Measurements from ENCODE around the gene STAT6.

STAT6 gene

GRCh38 chr12:57099766-57100165 is 11.4 kb downstream of the STAT6 start:
- no peak for DNase-seq

GRCh38 chr12:57099047-57099714 is 12.0 kb downstream of the STAT6 start:
- DNase-seq = no peak

DNA sequence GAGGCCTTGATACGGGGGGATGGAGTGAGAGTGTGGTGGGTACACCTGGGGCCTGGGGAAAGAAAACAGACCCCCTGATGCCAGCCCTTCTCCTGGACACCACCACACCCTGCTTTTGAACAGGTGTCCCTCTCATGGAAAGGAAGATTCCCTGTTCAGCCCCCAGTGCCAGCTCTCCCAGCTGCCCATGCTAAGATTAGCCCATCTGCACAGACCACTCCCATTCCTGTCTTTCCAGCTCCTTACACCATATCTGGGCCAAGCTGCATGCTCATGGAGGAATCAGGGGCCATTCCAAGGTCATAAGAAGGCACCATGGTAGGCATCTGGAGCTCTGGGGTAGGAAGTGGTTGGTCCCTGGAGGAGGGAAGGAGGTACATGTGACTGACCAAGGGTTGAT is 12.6 kb downstream of the STAT6 start:
- DNase-seq = no peak

DNA sequence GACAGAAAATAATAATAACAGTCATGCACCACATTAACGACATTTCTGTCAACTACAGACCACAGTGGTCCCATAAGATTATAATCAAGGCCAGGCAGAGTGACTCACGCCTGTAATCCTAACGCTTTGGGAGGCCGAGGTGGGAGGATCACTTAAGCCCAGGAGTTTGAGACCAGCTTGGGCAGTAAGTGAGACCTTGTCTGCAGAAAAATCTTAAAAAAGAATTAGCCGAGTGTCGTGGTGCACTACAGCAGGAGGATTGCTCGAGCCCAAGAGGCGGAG is 13.7 kb downstream of the STAT6 start:
- no peak for DNase-seq

DNA sequence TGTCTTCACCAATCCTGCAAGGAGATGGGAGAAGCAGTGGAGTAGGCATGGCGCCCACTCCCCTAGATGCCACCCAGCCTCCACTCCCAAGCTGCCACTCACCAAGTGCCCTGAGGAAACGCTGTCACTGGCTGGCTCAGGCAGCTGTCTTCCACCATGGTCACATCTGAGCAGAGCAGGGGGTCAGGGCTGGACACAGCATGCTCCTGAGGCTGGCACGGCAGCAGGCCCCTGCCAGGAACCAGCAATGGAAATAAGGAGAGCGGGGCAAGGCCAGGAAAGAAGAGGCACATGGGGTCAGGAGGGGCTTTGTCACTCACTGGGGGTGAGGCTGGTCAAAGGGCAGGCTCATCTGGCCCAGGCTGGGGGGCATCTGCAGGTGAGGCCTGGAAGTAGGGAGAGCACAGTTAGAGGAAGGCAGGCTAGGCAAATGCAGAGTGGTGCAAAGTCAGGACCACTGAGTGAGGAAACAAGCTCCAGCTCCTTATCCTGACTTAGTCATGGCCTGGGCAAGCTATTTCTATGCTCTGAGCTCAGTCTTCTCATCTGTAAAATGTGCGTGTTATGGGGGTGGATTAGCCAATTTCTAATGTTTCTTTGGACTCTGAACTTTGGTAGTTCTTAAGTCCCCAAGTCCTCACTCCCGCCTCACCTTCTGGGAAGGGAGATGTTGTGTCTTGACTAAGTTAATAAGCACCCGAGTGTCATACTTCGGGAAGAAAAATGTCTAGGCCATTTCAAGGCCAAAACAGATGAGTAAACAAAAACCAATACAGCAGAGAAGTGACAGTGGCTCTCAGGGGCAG is 14.2 kb downstream of the STAT6 start:
- no peak for DNase-seq

- no peak for DNase-seq
Observed at GRCh38 chr12:57096099-57096572, 15.0 kb downstream of the STAT6 start.

- DNase-seq = no peak
Observed at GRCh38 chr12:57095440-57095839, 15.7 kb downstream of the STAT6 start.

GRCh38 chr12:57094208-57095160 is 16.7 kb downstream of the STAT6 start:
- no peak for DNase-seq

- DNase-seq = peak; percentile 86
Observed at GRCh38 chr12:57093415-57094207, 17.6 kb downstream of the STAT6 start.

- no peak for DNase-seq
Observed at GRCh38 chr12:57092876-57093414, 18.2 kb downstream of the STAT6 start.

DNA sequence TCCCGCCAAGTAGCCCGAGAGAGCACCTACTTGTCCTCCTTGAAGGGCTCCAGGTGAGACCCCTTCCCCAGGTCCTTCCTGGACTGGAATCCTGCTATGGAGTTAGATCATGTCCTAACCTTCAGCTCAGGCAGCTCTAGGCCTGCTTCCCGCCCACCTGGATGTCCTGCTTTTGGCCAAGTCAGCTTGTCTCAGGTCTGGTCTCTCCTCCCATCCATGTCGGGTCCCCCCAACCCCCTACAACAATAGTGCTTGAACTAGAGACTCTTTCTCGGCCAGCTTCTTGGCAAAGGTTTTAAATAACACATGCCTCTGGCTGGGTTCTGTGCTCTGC is 18.7 kb downstream of the STAT6 start:
- DNase-seq = no peak

DNA sequence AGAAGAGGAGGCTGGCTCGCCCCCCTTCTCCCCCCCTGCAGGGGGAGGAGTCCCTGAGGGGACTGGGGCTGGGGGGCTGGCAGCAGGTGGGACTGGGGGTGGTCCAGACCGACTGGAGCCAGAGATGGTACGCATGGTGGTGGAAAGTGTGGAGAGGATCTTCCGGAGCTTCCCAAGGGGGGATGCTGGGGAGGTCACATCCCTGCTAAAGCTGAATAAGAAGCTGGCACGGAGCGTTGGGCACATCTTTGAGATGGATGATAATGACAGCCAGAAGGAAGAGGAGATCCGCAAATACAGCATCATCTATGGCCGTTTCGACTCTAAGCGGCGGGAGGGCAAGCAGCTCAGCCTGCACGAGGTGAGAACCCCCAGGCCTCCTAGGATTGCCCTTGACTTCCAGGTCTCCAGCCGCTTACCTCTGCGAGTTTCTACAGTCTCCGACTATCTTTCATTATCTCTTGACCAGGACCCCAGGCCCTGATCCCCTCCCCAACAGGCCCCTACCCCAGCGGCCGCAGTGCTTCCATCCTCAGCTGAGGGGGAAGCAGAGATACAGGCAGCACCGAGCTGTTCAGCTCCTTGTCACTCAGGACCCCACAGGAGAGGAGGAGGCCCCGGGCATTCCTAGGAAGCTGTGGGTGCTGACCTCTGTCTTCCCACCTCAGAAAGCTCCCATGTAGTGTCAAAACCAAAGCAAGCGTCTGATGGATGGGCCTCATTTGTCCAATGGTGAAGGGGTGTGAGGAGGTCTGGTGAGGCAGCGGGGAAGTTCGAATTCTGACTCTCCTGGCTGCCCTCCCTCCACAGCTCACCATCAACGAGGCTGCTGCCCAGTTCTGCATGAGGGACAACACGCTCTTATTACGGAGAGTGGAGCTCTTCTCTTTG is 19.3 kb downstream of the STAT6 start:
- no peak for DNase-seq

DNA sequence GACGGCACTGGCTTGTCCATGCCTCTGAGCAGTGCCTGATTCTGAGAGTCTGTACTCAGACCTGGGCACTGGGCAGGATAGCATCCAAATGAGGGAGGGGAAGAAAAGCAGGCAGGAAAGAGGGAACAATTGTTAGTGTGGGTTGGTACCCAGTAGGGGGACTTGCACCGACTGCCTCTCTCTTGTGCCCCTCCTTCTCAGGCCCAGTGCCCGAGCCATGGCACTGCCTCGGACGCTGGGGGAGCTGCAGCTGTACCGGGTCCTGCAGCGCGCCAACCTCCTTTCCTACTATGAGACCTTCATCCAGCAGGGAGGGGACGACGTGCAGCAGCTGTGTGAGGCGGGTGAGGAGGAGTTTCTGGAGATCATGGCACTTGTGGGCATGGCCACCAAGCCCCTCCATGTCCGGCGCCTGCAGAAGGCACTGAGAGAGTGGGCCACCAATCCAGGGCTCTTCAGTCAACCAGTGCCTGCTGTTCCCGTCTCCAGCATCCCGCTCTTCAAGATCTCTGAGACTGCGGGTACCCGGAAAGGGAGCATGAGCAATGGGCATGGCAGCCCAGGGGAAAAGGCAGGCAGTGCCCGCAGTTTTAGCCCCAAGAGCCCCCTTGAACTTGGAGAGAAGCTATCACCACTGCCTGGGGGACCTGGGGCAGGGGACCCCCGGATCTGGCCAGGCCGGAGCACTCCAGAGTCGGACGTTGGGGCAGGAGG is 20.1 kb downstream of the STAT6 start:
- no peak for DNase-seq

DNA sequence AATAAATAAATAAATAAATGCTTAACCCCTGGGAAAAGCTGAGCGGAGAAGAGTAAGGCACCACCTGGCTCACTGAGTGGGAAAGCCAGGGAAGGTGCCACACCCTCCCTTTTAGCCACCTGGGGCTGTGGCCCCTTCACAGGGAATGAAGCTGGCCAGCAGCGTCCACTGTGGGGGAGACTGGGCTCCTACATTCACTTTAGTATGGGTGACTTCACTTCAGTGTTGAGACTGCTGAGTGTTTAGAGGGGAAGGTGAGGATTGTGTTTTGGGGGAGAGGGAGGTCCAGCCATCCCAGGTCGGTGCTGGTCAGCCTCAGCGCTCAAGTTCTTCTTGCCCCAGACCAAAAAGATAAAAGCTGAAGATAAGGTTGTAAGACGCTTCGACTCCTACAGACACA is 20.7 kb downstream of the STAT6 start:
- no peak for DNase-seq

DNA sequence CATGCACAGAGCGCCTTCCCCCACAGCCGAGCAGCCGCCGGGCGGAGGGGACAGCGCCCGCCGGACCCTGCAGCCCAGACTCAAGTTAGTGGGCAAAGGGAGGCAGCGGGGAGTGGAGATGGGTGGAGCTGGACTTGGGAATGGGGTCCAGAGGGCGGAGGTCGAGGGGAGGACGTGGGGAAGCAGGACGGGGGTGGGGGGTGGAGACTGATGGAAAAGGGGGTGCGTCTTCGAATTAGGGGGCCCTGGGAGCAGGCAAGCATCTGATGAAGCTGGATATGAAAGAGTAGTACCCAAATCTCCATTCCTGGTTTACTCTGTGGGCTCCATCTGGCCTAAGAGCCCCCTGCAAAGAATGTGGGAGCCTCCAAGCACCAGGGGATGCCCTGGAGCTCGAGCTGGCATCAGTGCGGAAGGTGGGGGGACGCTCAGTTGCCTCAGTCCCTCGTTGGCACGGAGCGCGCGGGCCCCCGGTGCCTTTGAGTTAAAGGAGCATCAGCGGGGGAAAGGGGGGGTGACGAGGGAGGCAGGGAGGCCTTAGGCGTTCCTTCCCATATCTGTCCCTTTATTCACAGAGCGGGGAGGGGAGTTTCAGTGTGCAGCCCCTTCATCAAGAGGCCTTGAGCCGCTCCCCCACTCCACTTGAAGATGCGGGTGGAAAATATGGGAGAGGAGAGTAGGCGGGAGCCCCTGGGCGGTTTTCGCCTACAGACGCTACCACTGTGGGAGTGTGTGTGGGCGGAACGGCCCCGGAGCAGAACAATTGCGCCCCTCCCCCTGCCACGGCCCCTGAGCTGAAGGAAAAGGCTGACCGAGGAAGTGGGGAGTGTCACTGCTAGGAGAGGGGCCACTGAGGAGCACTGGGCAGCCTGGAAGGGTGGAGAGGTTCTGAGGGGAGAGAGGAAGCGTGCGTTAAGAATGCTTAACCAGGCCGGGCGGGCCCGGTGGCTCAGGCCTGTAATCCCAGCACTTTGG is 21.6 kb downstream of the STAT6 start:
- DNase-seq = peak; percentile 72

DNA sequence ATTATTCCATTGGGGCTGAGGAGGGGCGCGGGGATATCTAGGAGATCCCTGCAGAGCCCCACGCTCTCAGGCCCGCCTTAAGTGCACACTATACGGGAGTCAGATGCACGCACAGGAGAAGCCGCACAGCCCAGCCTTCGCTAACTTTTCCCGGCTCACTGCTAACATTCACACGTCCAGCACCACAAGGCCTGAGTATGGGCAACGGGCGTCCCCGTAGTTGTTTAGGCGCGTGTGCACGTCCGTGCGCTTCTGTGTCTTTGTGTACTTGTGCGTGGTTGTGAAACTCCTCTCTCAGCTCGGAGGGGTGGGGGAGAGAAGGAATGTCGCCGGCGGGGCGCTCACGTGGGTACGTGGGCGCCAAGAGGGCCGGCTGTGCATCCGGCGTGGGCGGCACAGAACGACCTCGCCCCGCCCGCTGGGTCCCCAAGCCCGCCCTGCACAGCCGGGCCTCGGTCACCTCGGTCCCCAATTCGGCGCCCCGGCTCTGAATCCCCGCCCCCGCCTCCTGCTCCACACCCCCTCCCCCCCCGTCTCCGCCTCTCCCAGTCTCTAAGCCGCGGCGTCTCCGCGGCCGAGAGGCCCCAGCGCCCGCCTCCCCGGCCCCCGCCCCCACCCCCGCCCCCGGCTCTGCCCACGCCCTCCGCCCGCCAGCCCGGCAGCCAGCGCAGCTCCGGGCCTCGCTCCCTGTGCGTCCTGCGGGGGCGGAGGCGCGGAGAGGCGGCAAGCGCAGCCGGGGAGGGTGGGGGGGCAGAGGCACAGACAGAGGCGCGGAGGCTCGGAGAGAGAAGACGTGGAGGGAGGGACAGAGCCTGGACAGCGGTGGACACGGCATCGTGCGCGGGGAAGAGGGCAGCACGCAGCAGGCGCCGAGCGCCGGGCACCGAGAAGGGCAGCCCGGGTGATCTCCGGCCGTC is 22.6 kb downstream of the STAT6 start, which contains the start of gene NAB2:
Gene NAB2 (plus strand): TSS at position 761 of the 917 bp plus-strand sequence. CDS start 158 bp downstream, outside the sequence.
- DNase-seq = peak; percentile 92

DNA sequence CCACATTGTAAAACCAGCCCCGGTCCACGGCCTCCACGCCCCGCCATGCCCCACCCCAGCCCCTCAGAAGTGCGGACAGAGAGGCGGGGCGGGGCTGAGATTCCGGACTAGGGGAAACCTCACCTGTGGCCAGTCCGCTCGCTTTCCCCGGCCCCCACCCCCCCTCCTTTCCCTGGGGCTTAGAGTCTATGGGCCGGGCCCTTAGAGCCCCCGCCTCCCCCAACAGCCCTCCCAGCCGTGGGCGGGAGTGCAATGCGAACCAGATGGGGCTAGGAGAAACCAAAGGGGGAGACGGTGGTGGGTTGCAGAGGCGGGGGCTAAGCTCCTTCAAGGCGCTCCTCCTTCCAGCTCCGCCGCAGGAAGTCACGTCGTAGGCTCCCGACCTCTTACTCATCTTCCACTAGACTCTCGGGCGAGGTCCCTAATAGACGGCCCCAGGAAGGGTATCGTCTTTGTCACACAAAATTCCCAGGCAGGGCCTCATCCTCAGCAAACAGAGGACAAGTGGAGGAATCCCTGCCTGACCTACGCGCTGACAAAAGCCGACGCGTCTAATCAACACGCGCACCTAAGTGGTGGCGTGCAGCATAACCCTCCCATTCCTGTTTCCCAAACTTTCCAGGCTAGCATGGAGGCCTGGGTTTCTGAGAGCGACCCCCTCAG is 23.3 kb downstream of the STAT6 start:
- DNase-seq = peak; percentile 90
